Fibroblast of peridontal ligament (primary cell): ENCODE measurements around the gene RANBP9.
A peak's percentile ranks its signal among the peaks of the same experiment; 100 is the strongest.

Experiments
- DNase-seq: peaks from one replicate; pipeline ENCODE4 v3.0.0-alpha.2; 2010; ENCODE audit errors: extremely low read depth

The RANBP9 gene

DNA sequence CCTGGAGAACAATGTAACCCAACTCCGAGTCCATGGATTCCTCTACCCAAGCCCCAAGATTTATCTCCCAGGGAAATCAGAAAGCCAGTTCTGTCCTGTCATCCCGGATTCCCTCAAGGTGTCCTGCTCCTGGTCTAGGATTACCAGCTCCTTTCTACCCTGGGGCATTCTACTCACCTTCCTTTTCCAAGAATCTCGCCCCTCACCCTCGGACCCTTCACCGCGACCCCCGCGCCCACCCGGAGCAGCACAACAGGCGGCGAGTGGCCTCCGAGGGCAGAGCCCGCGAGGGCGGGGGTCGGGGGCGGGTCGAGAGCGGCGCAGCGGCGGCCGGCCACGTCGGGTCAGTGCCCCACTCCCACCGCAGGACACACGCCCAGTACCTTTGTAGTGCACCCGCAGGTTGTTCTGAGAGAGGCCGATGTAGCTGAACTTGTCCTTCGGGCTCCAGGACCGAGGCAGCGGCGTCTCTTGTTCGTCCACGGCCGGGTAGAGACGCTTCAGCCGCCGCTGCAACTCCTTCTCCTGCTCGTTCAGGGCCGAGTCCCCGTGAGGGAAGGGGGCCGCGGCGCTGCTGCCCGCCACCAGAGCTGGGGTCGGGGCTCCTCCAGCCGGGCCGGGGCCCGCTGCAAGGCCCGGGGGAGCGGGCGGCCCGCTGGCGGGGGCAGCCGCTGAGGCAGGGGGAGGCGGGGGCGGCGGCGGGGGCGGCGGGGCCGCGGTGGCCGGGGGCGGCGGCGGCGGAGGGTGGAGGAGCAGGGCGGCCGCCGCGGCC, 897 bp downstream of the RANBP9 start:
- no peak for DNase-seq

GRCh38 chr6:13709689-13710551, 1.7 kb downstream of the RANBP9 start:
- peak; percentile 57 for DNase-seq

GRCh38 chr6:13708736-13709135, 2.9 kb downstream of the RANBP9 start:
- DNase-seq = peak; percentile 53

GRCh38 chr6:13703496-13703895, 8.1 kb downstream of the RANBP9 start:
- no peak for DNase-seq

- no peak for DNase-seq
Measured at GRCh38 chr6:13702809-13703302, 8.8 kb downstream of the RANBP9 start.

DNA sequence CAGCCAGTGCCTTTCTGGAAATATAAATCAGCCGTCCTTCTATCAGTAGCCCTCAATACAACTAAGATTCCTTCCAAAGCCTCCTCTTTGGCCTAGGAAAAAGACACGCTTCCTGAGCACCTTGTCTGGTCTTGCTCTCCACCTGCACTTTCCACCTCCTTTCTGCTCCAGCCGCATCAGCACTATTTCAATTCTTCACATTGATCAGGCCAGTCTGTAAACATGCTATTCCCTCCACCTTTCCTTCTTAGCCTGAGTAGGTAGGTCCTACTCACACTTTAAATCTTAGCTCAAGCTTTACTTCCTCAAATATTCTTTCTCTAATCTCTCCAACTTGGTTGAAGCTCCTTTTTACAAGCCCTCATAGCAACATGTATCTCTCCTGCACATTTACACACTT, 11.4 kb downstream of the RANBP9 start:
- DNase-seq = no peak

DNA sequence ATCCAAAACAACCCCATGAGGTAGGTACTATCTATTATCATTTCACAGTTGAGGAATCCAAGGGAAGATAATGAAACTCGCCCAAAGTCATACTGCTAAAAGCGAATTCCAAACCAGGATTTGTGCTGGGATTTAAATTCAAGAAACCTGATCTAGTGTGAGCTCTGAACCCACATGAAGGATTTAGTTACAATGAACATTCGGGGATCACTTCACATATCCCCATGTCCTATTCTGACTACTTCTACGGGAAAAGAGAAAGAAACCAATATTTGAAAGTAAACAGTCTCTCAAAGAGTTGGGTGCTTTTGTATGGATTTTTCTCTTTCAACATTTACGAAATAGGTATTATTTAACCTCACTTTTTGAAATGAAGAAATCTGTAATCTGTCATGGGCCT, 12.9 kb downstream of the RANBP9 start:
- no peak for DNase-seq

GRCh38 chr6:13697857-13698256, 13.8 kb downstream of the RANBP9 start:
- DNase-seq = no peak

DNA sequence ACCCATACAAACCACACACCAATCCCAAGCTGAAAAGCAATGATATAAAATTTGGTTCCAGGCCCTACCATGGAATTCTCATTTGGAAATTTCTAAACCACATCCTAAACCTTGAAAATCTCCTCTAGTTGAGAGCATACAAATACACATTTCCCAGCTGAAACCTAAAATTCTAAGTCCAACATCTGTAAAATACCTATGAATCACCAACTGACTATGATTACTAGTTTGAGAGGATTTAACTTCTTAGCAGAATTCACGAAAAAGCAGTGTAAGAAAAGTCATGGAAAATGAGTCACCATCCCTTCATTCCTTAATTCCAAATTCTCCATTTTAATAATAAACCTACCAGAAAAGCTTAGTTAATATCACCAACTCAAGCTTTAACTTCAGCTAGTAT, 15.4 kb downstream of the RANBP9 start:
- peak; percentile 93 for DNase-seq

- DNase-seq = peak; percentile 90
Measured at GRCh38 chr6:13695252-13695651, 16.4 kb downstream of the RANBP9 start.

GRCh38 chr6:13694562-13694961, 17.1 kb downstream of the RANBP9 start:
- no peak for DNase-seq

DNA sequence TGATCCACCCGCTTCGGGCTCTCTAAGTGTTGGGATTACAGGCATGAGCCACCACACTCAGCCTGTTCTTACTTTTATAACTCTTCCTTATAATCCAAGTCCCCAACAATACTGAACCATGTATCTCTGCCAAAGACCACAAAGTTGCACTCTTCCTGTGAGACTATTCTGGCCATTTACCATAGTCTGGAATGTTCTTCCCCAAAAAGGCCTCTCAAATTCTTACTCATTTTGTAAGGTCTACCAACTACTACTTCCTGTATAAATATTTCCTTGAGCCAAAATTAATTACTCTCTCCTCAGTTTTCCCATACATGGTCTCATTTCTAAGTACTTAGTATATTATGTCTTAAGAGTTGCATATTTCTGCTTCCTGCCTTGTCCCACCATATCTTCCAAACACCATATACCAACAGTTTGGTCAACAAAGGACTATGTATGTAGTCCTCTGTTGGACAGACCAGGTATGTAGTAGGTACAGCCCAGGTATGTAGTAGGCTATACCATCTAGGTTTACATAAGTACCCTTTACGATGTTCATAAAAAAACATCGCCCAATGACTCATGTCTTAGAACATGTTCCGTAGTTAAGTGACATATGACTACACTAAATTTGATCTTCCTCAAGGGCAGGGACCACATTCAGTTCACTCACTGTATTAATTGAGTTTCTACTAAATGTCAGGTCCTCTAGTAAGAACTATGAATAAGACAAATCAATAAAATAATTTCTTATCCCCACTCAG, 22.0 kb downstream of the RANBP9 start:
- no peak for DNase-seq

DNA sequence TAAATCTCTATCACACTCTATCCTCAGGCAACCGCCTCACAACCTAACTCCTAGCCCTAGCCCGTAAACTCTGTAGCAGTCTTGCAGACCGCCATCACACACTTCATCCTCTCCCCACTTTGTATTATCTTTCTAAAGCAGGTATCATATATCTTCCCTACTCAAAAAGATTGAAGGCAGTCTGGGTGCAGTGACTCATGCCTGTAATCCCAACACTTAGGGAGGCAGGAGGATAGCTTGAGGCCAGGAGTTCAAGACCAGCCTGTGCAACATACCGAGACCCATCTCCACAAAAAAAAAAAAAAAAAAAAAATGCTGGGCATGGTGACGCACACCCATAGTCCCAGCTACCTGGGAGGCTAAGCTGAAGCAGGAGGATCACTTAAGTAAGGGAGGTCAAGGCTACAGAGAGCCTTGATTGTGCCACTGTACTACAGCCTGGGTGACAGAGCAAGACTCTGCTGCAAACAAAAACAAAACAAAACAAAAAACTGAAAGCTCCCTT, 22.9 kb downstream of the RANBP9 start:
- no peak for DNase-seq

- no peak for DNase-seq
Measured at GRCh38 chr6:13687917-13688351, 23.7 kb downstream of the RANBP9 start.

DNA sequence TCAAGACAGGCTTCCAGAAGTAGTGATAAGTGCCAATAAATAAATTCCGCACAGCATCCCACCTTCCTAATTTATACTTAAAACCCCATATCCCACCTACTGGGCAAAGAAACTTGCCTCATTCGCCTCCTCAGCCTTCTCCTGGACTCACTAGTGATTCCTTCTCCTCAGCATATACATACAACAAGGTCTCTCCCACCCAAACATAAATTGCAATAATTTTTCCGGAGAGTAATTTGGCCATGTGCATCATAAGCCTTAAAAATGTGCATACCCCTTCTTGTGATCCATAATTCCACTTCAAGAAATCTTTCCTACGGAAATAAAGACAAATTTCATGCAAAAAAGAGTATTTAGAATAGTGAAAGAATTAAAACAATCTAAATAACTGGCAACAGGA, 26.8 kb downstream of the RANBP9 start:
- no peak for DNase-seq

GRCh38 chr6:13683038-13683437, 28.6 kb downstream of the RANBP9 start:
- DNase-seq = peak; percentile 29

DNA sequence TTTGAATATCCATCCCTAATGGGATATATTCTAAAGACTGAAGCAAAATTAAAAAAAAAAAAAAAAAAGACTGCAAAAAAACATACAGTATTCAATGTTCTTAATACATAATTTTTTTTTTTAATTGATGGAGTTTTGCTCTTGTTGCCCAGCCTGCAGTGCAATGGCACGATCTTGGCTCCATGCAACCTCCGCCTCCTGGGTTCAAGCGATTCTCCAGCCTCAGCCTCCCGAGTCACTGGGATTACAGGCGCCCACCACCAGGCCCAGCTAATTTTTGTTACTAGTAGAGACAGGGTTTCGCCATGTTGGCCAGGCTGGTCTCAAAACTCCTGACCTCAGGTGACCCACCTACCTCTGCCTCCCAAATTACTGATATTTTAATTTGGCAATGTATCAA, 29.3 kb downstream of the RANBP9 start:
- DNase-seq = no peak

- no peak for DNase-seq
Measured at GRCh38 chr6:13681305-13682061, 30.2 kb downstream of the RANBP9 start.

DNA sequence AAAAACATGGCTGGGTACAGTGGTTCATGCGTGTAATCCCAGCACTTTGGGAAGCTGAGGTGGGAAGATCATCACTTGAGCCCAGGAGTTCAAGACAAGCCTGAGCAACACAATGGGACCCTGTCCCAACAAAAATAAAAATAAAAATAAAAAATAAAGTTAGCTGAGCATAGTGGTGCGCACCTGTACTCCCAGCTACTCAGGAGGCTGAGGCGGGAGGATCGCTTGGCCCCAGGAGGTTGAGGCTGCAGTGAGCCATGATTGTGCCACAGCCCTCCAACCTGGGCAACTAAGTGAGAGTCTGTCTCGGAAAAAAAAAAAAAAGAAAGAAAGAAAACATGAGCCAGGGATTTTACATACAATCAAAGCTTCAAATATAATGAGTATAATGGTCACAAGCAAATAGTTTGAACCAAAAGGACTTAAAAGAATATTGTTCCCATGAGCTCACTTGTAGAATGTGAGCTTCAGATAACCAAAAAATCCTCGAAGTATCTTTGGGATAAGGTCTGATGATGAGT, 31.1 kb downstream of the RANBP9 start:
- no peak for DNase-seq

- no peak for DNase-seq
Measured at GRCh38 chr6:13679996-13680395, 31.6 kb downstream of the RANBP9 start.
